SJSA1 (cell line): Measurements from ENCODE around the gene GSC. TPM values are rescaled to one million over a fixed set of nuclear protein-coding genes. Genes with fewer than 3 reads are reported as not detected.

Source experiments
- DNase-seq, 2 experiments: peaks; one replicate each; pipeline ENCODE4 v3.0.0-alpha.2; 2015 to 2020; ENCODE audit warnings: low spot score in 2 of 2, low read depth in 1 of 2
- H3K27ac ChIP-seq: fragments of 250-450 bp; sonication (Bioruptor Pico); 2 replicates; pipeline ENCODE4 v1.5.1; 2020; ENCODE audit warnings: mild to moderate bottlenecking, moderate library complexity
- H3K27me3 ChIP-seq: fragments of 250-450 bp; sonication (Bioruptor Pico); replicated peaks from 2 replicates; pipeline ENCODE4 v1.5.1; 2020; ENCODE audit warnings: mild to moderate bottlenecking, moderate library complexity
- H3K36me3 ChIP-seq: fragments of 250-450 bp; sonication (Bioruptor Pico); 2 replicates; pipeline ENCODE4 v1.5.1; 2020; ENCODE audit warnings: mild to moderate bottlenecking
- H3K4me1 ChIP-seq: fragments of 250-450 bp; sonication (Bioruptor Pico); replicated peaks from 2 replicates; pipeline ENCODE4 v1.6.1; 2021; ENCODE audit warnings: mild to moderate bottlenecking
- H3K4me3 ChIP-seq: fragments of 250-450 bp; sonication (Bioruptor Pico); 2 replicates; pipeline ENCODE4 v1.5.1; 2020; ENCODE audit warnings: mild to moderate bottlenecking
- H3K9me3 ChIP-seq: fragments of 250-450 bp; sonication (Bioruptor Pico); replicated peaks from 2 replicates; pipeline ENCODE4 v1.5.1; 2020; ENCODE audit warnings: mild to moderate bottlenecking
- total RNA-seq: library from RNA; depleted of rRNA; stranded (reverse); fragments of >200 nt; shearing (Covaris generic); gene quantifications from 2 replicates; pipeline ENCODE4 v1.2.3, GENCODE V29; 2014

The GSC gene
- total RNA-seq, 1 experiment from 2014 or later, result 12.1 TPM

DNA sequence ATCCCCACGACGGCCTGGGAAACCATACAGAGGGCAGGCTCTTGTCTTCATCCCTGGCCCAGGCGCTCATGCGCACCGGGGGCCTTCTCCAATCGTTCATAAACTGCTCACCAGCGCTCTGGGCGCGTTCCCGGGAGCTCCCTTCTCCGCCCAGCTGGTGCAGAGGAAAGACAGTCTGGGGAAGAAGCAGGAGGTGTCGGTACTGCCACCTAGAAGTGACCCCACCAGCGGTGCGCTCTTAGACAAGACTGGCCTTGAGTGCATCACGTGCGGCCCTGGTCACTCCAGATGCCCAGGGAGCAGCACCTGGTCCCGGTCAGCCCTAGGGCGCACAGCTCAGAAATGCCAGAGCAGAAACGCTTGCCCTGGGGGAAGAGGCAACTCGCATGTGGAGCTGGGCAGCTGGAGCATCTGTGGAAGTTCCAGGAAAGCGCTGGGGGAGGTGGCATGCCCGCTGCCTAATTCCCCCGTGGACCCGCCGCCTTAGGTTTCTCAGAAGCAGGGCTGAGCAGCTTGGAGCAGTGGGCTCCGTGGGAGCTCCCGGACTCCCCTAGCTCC, 2.5 kb downstream of the GSC start:
- H3K36me3 ChIP-seq, result peaks cover 15% of the 10 kb centered on the region
- H3K4me3 ChIP-seq, result no peak overlapping the region
- no peak for DNase-seq
- no peak overlapping the region for H3K27ac ChIP-seq
- no peaks in the 10 kb centered on the region for H3K9me3 ChIP-seq
- H3K27me3 ChIP-seq, result no peaks in the 10 kb centered on the region
- peaks cover 13% of the 10 kb centered on the region for H3K4me1 ChIP-seq

DNA sequence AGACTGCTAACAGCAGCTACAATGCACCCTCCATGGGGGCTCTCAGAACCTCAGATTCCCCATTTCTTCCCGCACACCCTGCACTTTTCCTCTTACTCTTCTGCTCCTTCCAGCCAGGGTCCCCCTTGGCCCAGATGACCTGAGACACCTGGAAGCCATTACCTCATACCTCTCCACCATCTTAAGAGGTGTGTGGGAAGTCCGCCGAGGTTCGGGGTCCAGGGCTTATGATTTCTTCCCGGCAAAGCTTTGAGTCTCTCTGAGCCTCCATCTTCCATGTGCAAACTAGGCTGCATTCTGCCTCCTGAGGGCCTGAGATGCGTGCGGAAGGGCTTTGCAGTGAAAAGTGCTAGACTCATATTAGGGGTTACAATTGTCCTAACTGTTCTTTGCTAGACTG, 5.3 kb downstream of the GSC start:
- no peak for DNase-seq
- Histone ChIP-seq H3K4me3 (no peak overlapping the region), H3K27ac (no peak overlapping the region), H3K36me3 (peaks cover 15% of the 10 kb centered on the region), H3K4me1 (peaks cover 9% of the 10 kb centered on the region), H3K9me3 (no peaks in the 10 kb centered on the region), H3K27me3 (no peaks in the 10 kb centered on the region)

DNA sequence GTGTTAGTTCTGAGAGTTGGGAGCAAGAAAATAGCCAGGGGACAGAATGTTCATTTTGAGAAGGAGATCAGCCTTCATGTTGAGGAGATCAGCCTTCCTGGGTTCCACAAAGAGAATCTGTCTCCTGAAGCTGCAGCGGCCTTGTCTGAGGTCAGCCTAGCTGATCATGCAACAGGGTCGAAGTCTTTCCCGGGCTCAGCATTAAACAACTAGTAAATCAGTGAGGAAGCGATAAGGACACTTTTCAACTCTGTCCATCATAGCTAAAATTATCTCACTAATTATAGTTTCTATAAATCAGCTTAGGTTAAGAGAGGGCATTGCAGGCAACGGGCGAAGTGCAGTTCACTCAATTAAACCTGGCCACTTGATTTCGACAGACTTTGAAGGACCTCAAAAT, 7.5 kb downstream of the GSC start:
- Histone ChIP-seq H3K27ac (no peak overlapping the region), H3K9me3 (no peaks in the 10 kb centered on the region), H3K4me3 (no peak overlapping the region), H3K27me3 (no peaks in the 10 kb centered on the region), H3K36me3 (peaks cover 6% of the 10 kb centered on the region), H3K4me1 (no peaks in the 10 kb centered on the region)
- DNase-seq, result no peak

DNA sequence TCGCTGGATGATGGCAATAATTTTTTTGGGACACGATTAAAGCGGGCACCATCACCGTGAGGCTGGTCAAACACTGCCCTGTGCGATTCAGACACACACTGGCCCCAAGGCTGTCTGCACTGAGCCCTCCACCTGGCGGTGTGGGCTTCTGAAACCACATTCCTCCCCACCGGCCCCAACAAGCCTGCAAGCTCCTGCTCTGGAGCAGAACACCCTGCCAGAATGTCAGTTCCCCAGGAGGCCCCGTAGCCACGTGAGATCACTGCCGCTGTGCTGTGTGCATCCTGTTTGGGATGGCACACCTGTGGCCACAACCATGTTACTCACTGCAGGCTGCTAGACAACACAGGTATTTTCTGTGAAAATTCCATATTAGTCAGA, 7.9 kb downstream of the GSC start:
- Histone ChIP-seq H3K27me3 (no peaks in the 10 kb centered on the region), H3K4me1 (no peaks in the 10 kb centered on the region), H3K9me3 (no peaks in the 10 kb centered on the region), H3K4me3 (no peak overlapping the region), H3K36me3 (peaks cover 2% of the 10 kb centered on the region; the same call in 1 of the 2 replicates), H3K27ac (no peak overlapping the region)
- DNase-seq, result no peak

DNA sequence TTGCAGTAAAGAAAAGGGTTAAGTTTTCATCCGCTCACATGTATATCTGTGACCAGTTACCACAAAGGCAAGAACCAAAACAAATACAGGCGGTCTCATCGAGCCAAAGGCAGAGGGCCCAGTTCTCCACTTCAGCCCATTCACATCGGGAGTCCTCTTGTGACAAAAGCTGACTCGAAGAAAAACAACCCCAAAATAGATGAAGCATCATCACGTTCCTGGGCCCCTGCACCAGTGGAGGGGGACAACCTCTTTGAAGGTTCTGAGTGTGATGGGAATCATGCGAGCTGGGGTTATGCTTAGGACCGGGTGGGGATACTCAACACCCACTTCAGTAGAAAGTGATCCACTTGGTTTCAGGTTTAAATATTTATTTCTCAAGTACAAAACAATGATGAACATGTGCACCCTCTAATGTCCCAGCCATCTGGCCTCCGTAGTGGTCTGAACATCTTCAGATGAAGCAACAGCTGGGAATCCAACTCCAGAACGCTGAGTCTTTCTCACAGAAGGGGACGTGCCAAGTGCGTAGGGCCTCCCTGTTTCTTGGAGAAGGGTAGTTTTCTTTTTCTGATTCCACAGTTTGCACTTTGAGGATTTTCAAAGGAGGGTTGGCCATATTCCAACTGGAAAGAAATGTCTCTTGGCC, 8.4 kb downstream of the GSC start:
- DNase-seq, result no peak
- Histone ChIP-seq H3K4me1 (no peaks in the 10 kb centered on the region), H3K27ac (no peak overlapping the region), H3K9me3 (no peaks in the 10 kb centered on the region), H3K4me3 (no peak overlapping the region), H3K27me3 (no peaks in the 10 kb centered on the region), H3K36me3 (no peaks in the 10 kb centered on the region)

DNA sequence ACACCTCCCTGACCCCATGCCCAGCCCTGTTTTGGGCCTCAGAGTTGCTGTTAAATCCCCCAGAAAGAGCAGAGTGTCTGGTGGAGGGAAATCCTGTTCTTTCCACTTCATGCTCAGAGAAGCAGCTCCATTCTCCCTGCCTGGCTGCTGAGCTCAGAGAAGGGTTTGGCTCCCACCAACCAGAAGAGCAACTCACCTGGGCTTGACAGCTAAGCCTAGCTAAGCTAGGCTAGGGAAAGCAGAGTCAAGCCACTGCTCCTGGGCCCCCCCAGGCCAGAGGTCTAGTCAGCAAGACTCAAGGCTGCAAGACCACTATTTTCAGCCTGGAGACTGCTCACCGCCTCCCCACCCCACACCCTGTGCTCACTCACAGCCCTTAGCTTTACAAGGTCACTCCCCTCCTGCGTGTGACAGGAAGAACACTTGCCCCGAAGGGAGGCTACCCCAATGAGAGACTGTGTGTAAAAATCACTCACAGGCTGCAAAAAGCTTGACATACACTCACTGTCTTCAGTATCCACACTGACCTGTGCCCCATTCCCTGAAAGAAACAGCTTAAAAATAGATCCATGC, 13.5 kb downstream of the GSC start:
- H3K36me3 ChIP-seq, result no peaks in the 10 kb centered on the region
- no peak for DNase-seq
- no peaks in the 10 kb centered on the region for H3K27me3 ChIP-seq
- H3K4me1 ChIP-seq, result no peaks in the 10 kb centered on the region
- H3K4me3 ChIP-seq, result no peak overlapping the region
- no peak overlapping the region for H3K27ac ChIP-seq
- H3K9me3 ChIP-seq, result no peaks in the 10 kb centered on the region

DNA sequence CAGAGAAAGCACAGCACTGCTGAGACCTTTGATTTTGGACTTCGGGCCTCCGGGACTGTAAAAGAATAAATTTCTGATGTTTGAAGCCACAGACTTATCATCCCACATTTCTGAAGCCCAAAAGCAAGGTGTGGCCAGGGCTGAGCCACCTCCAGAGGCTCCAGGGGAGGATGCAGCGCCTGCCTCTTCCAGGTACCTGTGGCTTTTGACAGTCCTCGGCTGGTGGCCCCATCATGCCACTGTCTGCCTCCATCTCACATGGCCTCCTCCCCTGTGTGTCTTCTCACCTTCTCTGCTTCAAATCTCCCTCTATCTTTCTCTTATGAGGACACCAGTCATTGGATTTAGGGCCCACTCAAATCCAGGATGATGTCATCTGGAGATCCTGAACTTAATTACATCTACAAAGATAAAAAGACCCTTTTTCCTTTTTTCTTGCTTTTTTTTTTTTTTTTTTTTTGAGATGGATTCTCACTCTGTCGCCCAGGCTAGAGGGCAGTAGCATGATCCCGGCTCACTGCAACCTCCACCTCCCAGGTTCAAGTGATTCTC, 15.4 kb downstream of the GSC start:
- Histone ChIP-seq H3K36me3 (no peaks in the 10 kb centered on the region), H3K4me3 (no peak overlapping the region), H3K27me3 (no peaks in the 10 kb centered on the region), H3K4me1 (no peaks in the 10 kb centered on the region), H3K27ac (no peak overlapping the region), H3K9me3 (no peaks in the 10 kb centered on the region)
- no peak for DNase-seq

DNA sequence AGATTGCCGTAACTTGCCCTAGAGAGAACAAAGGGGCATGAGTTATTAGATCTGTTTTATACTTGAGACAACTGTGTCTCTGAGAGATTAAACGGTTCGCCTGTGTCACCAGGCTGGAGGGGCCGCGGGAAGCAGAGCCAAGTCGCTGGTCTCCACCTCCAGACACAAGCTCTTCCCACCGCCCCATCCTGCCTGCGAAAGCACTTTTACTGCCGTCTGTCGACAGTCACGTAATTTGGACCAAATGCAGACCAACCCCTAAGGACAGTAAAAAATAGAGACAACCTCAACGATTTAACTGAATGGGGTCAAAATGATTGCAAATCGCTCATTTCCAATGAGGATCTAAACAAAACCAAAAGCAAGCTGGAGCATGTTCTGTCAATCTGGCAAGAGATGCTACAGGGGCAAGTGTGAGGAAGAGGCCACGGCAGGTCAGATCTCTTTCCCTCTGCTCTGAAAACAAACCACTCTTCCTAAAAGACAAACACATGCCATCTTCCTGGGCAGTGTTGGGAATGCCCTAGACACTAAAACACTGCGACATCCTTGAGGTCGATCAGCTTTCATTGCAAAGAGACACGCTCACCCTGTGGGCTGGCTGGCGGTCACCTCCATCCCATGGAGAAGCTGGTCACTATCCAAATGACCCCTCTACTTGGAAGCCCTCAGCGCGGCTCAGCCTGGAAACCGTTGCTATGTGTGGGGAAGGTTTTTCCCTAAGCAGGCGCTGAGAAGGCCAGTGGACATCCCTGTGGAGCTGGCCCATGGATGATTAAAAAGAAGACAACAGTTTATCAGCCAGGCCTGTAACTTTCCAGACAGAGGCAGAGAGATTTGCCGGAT, 17.1 kb downstream of the GSC start:
- H3K36me3 ChIP-seq, result no peaks in the 10 kb centered on the region
- H3K4me1 ChIP-seq, result no peaks in the 10 kb centered on the region
- no peaks in the 10 kb centered on the region for H3K27me3 ChIP-seq
- no peaks in the 10 kb centered on the region for H3K9me3 ChIP-seq
- H3K27ac ChIP-seq, result no peak overlapping the region
- DNase-seq, result no peak
- H3K4me3 ChIP-seq, result no peak overlapping the region

DNA sequence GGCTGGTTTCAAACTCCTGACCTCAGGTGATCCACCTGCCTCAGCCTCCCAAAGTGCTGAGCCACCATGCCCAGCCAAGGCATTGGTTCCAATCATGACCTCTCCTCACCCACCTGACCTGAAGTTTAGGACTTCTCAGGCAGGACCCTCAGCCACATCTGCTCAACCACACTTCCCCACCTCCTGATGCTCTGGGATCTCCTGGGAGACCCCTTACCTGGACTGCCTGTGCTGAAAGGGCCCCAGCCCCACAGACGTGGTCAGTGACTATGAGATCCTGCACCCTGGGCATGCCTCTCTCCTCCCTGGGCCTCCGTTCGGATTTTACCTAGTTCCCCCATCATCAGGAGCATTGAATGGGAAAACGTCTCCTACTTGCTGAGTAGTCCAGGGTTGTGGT, 18.0 kb downstream of the GSC start:
- DNase-seq, result no peak
- Histone ChIP-seq H3K36me3 (no peaks in the 10 kb centered on the region), H3K4me1 (no peaks in the 10 kb centered on the region), H3K9me3 (no peaks in the 10 kb centered on the region), H3K4me3 (no peak overlapping the region), H3K27ac (no peak overlapping the region), H3K27me3 (no peaks in the 10 kb centered on the region)

DNA sequence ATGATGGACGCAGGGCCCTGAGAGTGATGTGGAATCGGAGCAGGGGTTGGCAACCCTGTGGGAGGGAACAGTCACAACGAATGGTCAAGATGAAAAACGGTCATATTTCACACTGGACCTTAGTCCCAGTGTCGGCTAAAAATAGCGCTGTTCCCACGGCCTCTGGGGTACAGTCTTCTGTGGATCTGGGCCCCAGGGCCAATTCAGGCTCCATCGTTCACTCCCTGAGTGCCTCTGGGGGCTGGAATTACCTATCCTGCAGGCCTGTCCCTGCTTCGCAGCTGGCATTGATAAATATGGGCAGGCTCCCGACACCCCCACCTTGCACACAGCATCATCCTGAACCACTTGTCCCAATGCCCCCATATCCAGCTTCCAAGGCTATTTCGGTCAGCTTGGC, 18.6 kb downstream of the GSC start:
- no peaks in the 10 kb centered on the region for H3K4me1 ChIP-seq
- no peak overlapping the region for H3K4me3 ChIP-seq
- no peak for DNase-seq
- H3K36me3 ChIP-seq, result no peaks in the 10 kb centered on the region
- no peaks in the 10 kb centered on the region for H3K27me3 ChIP-seq
- no peaks in the 10 kb centered on the region for H3K9me3 ChIP-seq
- H3K27ac ChIP-seq, result no peak overlapping the region

DNA sequence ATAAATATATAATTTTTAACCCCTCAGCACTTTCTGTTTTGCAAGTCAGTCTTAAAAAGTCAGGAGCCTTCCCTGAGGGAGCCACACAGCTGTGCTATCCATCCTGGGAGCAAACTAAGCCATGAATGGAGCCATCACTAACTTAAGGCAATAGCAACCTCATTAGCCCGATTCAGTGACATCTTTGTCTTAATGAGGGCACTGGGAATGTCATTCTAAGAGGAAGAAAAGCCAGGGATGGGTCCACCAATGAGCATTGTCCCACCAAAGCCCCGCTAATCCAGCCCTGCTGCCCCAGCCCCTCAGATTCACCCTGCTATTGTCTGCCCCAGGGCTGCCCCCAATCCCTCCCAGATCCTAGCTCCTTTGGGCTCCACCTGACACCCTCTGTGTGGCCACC, 19.5 kb downstream of the GSC start:
- Histone ChIP-seq H3K4me3 (no peak overlapping the region), H3K4me1 (no peaks in the 10 kb centered on the region), H3K27ac (no peak overlapping the region), H3K36me3 (no peaks in the 10 kb centered on the region), H3K27me3 (no peaks in the 10 kb centered on the region), H3K9me3 (no peaks in the 10 kb centered on the region)
- no peak for DNase-seq

DNA sequence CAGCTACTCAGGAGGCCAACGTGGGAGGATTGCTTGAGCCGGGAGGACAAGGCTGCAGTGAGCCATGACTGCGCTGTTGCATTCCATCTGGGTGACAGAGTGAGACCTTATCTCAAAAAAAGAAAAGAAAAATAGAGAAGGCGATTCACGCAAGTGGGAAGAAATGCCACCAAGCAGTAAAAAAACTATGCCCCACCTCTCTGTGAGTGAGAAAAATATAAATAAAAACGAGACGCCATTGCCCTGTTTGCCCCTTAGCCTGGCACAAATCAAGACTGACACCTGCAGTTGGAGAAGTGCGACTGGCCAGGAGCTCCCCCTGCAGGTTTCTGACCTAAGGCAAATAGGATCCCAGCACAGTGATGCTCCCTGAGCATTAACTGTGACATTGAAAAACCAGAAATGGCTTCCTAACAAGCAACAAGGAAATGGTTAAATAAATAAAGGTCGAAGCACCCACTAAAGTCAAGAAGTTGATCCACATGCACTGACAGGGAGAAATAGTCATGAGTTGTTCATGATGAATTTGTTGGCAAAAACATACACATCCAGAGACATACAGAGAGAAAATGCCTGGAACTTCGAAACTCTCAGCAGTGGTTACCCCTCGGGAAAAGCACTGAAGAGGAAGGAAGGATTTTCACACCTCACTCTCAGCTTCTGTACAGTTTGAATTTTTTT, 21.1 kb downstream of the GSC start:
- H3K36me3 ChIP-seq, result no peaks in the 10 kb centered on the region
- DNase-seq, result no peak

DNA sequence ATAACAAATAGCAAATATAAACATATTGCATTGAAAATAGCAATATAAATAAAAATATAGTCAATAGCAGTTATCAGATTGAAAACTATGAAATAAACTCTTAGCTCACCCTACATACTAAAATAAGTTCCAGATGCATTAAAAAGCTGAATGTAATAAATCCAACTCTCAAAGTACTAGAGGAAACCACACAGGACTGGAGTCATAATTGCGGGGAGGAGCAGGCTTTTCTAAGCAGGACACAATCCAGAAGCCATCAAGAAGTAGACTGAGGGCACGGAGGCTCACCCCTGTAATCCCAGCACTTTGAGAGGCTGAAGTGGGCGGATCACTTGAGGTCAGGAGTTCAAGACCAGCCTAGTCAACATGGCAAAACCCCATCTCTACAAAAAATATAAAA, 22.2 kb downstream of the GSC start:
- H3K27ac ChIP-seq, result no peak overlapping the region
- no peaks in the 10 kb centered on the region for H3K27me3 ChIP-seq
- no peak for DNase-seq
- H3K4me3 ChIP-seq, result no peak overlapping the region
- no peaks in the 10 kb centered on the region for H3K36me3 ChIP-seq
- no peaks in the 10 kb centered on the region for H3K9me3 ChIP-seq
- H3K4me1 ChIP-seq, result no peaks in the 10 kb centered on the region

More for the DNA sequence above, 21.1 kb downstream of the GSC start:
- no peaks in the 10 kb centered on the region for H3K9me3 ChIP-seq
- no peak overlapping the region for H3K4me3 ChIP-seq
- no peaks in the 10 kb centered on the region for H3K27me3 ChIP-seq
- H3K27ac ChIP-seq, result no peak overlapping the region
- no peaks in the 10 kb centered on the region for H3K4me1 ChIP-seq
